GM19099 (cell line): ENCODE results near the gene HS6ST1.

ENCODE experiments used
- POLR2A ChIP-seq: IDR thresholded peaks from 3 replicates; pipeline ENCODE4 v1.6.1; 2011; ENCODE audit warnings: low read depth; ENCODE audit not compliant: insufficient read length; ENCODE audit errors: extremely low read depth

The HS6ST1 gene

DNA sequence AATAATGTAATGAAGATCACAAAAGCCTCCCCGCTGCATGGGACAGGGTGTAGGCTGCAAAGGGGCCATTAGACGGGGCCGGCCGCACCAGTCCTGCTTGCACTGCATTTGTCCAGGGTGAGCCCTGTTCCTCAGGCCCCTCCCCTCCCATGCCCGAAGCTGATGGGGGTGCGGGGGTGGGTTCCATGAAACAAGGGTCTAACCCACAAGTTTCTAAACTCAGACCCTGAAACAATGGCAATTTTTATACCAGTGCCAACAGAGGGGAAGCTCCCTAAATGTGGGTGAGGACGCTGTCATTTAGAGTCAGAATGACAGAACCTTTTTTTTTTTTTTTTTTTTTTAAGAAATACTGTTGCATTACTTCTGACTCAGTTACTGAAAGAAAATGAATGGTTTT, 39.7 kb downstream of the HS6ST1 start:
- TF ChIP-seq POLR2A: no peak

DNA sequence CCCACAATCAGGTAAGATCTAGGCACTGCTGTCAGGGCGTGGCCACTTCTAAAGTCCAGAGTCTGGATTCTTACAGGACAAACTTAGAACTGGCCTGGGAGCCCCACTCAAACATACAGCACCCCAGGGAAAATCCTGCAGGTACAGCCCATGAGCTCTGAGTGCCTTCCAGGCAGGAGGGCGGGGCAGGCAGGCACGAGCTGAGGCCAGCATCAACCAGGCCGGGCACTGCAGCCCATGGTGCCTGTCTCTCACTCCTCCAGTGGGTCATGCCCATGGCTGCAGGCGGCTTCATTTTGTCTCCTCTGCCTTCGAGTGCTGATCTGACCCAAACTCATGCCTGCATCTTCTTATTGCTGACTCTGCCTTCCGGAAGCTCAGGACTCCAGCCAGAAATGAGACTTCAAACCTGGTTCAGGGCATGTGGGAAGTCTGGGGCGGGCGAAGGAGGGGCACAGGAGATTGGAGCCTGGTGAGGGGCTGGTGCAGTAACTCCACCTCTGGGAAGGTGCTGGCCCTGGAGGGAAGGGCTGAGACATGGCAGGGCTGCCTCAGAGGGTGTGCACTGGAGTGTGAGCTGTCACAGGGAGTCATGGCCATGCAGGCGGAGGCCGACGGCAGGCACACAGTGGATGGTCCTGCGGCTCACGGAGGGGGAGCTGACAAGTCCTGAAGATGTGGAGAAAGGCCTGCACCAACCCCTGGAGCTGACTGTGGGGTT, 40.5 kb downstream of the HS6ST1 start:
- no peak for TF ChIP-seq POLR2A

DNA sequence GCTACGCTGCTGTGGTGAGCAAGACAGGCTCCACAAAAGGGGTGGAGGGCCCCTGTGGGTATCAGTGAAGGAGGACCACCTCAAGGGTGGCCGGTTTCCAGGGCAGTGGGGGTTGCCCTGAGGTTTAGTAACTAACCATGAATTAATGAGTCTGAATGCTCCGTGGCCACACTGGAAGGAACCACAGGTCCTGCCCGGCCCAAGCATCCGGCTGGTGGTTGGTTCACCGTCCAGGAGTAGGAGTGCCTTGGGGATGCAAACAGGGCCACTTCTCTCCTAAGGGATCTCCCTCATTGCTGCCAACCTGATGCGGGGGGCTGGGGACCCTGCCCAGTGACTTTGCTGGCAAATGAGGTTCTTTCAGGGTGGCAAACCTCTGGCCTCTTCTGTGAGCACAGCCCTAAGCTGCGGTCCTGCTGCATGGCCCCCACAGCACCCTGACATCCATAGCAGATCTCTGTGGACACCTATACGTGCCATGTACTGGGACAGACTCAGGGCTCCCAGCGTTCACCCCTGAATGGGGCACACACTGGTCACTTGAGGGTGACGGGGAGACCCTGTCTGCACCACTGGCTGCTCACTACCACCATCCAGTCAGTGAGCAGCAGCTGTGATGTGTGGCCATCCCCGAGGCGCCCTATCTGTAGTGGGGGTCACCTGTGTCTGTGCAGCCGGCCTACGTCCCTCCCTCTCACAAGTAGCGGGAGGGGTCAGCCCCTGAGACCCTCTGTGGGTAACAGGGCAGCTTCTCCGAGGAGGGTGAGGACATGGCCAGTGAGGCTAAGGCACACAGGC, 41.6 kb downstream of the HS6ST1 start:
- TF ChIP-seq POLR2A: no peak

DNA sequence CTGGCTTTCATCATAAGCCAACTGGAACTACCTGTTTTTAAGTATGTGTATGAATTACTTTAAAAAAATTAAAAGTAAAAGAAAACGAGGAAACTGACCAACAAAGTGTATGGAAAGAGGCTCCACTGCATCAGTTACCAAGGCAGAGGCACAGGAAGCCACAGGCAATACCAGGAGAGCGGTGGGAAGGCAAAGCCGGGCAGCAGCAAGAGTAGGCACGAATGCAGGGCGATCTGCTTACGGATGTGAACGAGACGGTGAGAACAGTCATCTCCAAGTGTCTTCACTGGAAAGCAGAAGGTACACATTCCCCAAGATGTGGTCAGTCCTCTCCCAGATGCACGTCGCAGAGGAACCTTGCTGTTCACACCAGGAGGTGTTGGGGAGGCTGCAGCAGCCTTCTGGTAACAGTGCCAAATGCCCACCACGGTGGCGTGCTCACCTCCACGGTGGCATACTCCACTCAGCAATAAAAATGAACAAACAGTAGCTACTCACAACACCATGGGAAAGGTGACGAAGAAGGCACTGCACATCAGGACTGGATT, 43.1 kb downstream of the HS6ST1 start:
- TF ChIP-seq POLR2A: no peak

DNA sequence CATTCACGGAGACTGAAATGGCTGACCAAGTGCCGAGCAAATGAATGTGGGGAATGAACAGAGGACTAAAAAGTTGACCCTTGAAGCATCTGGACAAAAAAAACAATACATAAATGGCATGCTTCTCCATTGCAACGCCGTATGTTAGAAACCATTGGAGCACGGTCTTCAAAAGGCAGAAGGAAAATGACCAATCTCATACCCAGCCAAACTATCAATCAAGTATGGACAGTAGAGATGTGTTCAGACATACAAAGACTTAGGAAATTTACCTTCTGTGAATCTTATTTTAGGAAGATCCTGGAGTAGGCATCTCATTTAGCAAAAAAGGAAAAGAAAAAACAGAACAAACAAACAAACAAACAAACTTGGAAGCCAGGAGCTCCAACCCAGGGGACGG, 44.5 kb downstream of the HS6ST1 start:
- no peak for TF ChIP-seq POLR2A

DNA sequence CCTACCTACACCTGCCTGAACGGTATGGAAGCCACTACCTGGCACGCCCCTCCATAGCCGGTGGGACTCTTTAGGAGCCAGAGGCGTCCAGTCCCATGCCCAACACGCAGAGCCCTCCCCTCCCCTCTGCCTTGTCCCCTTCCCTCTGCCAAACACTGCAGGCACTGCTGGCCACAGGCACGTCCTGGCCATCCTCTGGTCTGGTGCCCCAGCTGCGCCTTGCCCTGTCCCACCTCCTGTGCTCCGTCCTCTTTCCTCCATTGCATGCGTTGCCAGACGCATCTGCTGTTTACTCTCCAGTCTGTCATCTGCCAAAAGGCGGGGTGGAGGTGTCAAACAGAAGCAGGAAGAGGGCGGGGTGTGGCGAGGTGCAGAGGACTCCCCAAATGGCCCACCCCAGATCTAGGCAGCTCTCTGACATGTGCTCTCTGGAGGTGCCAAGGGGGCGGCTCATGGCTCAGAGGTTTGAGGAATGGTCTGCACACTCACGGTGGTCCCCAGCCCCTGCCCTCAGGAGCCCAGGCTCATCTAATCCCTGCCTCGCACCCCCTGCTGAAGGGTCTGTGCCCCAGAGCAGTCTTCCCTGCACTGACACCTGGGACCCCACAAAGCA, 45.1 kb downstream of the HS6ST1 start:
- no peak for TF ChIP-seq POLR2A

DNA sequence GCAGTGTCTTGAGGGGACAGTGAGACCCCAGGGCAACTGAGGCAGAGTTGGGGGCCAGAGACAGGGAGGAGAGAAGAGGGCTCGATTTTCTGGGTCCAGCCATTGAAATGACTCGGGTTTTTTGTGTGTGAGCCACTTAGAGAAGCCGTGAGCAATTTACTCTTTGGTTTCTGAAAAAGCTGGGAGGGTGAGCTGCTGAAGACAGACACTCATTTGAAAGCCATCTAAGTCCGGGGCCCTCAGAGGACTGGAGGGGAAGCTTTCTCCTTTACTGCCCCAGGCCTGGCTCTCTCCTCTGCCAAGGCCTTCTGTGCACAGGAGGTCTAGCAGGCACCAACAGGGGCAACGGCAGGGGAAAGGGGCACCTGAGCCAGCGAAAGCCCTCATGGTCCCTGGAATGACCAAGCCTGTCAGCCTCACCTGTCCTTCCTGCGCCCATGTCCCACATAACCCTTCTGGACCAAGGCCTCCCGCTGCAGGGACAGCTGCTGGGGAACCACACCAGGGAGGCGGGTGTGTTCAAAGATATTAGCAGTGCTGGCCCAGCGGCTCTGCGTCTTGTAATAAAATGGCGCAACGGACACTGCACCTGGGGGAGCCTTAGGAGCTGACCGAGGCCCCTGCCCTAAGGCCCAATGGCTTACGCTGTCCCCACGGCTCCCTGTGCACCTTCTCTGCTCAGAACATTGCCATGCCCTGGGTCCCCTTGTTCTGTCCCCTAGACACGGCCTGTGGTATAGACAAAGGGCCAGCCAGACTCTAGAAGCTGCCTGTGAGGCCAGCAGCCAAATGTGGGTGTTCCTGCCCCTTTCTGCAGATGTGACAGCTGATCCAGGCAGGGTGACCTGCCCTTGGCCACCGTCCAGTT, 45.8 kb downstream of the HS6ST1 start:
- no peak for TF ChIP-seq POLR2A

DNA sequence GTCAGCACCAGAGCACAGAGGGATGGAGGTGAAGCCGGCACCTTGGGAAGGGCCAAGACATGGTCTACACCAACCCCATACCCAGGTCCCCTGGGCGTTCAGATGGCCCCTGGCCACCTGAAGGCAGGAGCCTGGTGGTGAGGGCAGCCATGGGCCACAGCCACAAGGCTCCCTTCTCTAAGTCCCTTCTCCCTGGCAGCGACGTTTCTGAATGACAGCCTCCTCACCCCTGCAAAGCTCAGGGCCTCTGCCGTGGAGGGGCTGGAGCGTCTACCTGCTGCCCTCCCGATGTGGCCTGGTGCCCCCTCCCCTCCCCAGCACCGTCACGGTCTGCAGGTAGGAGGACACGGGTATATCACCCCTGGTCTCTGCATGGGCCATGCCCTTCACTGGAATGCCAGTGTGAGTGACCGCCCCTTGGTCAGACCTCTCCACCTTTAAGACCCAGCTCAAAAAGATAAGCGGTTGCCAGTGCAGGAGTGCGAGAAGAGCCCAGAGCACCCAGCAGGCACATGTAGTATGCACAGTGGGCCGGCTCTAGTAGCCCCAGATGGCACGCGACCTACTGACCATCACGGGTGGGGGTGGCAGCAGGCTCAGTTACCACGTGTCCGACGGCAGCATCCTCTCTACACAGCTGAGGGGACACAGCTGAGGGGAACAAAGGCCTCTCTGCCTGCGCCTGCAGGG, 46.6 kb downstream of the HS6ST1 start:
- no peak for TF ChIP-seq POLR2A

DNA sequence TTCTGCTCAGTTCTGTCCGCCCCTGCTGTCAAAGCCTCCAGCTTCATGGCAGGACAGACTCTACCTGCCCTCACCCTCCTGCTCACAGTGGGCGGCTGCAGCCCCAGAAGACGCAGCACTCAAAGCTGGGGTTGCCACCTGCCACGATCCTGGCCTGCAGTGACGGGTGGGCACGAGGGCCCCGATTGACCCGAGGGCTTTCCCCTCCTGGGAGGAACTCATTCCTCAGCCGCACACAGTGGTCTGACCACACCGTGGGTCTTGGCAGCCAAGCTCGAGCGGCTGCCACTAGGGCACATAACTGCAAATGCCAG, 47.1 kb downstream of the HS6ST1 start:
- TF ChIP-seq POLR2A: no peak

DNA sequence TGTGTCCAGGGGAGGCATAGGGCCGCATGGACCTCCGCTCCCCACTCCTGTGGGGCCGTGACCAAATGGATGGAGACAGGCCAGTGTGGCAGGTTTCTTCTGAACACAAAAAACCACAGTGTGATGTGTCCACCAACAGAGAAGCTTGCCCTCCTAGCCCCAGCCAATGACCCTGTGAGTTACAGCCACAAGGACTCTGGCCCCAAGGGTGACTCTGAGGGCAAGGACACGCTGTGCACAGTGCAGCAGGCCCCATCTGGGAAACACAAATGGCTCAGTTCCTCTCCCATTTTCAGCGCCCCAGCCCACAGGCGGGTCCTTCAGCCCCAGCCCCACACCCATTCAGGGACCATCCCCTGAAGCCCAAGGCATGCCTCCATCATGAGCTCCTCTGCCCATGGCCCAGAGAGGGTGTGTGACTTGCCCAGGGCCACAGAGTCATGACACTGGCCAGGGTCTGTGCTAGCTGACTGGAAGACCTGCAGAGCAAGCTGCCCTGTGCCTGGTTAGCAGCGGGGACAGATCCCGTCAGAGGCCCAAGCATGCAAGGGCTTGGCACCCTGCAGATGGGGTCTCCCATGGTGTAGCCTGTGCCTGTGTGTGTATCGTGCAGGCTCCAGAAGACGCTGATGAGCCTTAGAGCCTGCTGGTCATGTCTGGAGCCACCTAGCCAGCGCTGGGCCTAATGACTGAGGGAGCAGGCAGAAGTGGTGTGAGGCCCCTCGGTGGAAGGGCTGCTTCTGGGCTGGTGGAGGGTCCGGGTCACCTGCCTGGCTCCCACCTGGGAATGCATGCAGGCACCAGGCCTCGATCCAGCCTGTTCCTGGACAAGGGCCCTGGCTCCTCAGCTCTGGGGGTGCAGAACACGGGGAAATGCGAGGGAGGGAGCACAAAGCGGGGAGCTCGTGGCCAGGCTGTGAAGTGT, 47.7 kb downstream of the HS6ST1 start:
- TF ChIP-seq POLR2A: no peak

DNA sequence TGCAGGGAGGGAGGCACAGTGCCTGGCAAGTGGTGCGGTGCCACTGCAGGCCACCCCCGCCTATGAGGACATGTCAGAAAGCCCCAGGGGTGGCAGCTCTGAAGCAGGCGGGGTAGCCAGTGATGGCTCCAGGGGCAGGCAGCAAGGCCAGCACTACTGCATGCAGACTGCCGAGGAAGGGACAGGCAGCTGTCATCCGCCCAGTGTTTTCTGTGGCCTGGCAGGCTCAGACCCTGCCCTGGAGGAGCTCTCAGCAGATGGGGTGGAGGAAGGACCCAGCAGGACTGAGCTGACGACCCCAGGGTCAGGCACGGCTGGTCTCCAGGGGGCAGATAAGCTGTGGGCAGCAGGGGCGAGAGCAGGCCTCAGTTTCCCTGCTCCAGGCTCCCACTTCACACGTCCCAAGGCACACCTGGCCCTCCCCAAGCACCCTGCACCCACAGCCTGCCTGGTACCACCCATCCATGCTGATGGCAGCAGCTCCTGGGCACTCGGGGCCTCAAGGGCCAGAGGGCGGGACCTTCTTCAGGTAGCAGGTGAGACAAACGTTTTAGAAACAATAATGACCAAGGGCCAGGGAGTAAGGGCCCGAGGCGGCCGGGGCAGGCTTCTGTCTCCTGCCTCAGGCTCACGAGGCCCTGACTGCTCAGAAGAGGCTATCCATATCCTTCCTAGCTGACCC, 48.5 kb downstream of the HS6ST1 start:
- TF ChIP-seq POLR2A: no peak

DNA sequence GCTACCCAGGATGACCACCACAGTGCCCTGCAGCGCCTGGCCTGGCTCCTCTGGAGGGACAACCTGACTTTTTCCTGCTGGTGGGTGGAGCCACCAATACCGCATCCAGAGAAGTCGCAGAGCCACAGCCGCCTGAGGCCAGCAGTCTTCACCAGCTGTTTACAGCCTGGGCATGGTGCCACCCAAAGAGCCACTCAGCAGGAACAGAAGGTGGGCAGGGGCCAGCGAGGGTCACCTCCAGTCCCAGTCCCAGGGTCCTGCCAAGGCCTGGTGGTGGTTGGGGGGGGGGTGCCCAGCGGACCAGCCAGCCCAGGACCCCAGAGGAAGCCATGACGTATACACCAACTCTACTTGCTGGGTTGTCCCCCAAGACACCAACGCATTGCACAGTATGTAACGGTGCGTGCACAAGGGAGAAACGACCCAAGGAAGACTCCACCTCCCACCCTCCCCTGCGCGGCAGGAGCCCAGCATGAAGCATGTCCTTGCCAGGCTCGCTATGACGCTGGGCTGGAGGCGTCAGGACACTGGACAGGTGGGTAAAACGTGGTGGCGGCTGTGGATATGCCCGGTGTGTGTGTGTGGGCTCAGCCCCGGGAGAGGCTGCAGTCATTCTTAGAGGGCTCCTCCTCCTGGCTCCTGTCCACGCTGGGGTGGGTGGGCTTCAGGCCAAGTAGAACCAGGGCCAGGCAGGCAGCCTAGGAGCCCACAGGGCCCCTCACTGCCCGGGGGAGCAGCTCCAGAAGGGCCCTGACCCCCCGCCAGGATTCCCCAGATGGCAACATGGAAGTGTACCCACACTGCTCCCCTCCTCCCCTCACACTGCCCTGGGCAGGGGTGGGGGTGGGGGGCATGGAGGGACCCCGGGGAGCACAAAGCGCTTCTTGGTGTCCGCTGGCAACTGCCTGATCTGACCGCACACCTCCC, 49.3 kb downstream of the HS6ST1 start:
- TF ChIP-seq POLR2A: no peak
